HG03457 (cell line): ENCODE data around the gene SYNJ2.

Source experiments
- ATAC-seq: cut with Tn5 transposase; IDR thresholded peaks from one replicate; pipeline ENCODE4 v1.9.1; 2021; ENCODE audit warnings: moderate number of reproducible peaks; ENCODE audit not compliant: unreplicated experiment

Gene SYNJ2

GRCh38 chr6:158110986-158111385 lies 129.3 kb downstream of the SYNJ2 start:
- no peak for ATAC-seq

- ATAC-seq = no peak
Measured at GRCh38 chr6:158111987-158112386, 130.3 kb downstream of the SYNJ2 start.

- ATAC-seq = no peak
Measured at GRCh38 chr6:158113802-158114201, 132.1 kb downstream of the SYNJ2 start.

- ATAC-seq = no peak
Measured at GRCh38 chr6:158115102-158115501, 133.4 kb downstream of the SYNJ2 start.

- ATAC-seq = no peak
Measured at GRCh38 chr6:158115508-158115907, 133.8 kb downstream of the SYNJ2 start.

- no peak for ATAC-seq
Measured at GRCh38 chr6:158118886-158119285, 137.2 kb downstream of the SYNJ2 start.

- ATAC-seq = no peak
Measured at GRCh38 chr6:158121335-158121734, 139.7 kb downstream of the SYNJ2 start.

GRCh38 chr6:158122048-158122447 lies 140.4 kb downstream of the SYNJ2 start:
- no peak for ATAC-seq

GRCh38 chr6:158124288-158124687 lies 142.6 kb downstream of the SYNJ2 start:
- no peak for ATAC-seq

GRCh38 chr6:158125271-158125670 lies 143.6 kb downstream of the SYNJ2 start:
- ATAC-seq = no peak

- ATAC-seq = no peak
Measured at GRCh38 chr6:158131926-158132325, 150.3 kb downstream of the SYNJ2 start.

GRCh38 chr6:158142789-158143188 lies 161.1 kb downstream of the SYNJ2 start:
- ATAC-seq = no peak

GRCh38 chr6:158143700-158144099 lies 162.0 kb downstream of the SYNJ2 start:
- ATAC-seq = no peak
